PC-3 (cell line): ENCODE results near the gene RGS3. TPM values are rescaled to one million over a fixed set of nuclear protein-coding genes. Genes with fewer than 3 reads are reported as not detected.
A peak's percentile ranks its signal among the peaks of the same experiment; 100 is the strongest.

Experiments
- ATAC-seq: fragments of 200-7000 bp; cut with Tn5 transposase; 2 replicates; pipeline ENCODE4 v1.9.1; 2020; ENCODE audit warnings: mild to moderate bottlenecking, moderate library complexity
- Bru-seq: library from RNA; stranded (reverse); fragments of 400-500 nt; gene quantifications from one replicate; lab custom pipeline; 2021; lab: Mats Ljungman, UMichigan
- BruChase-seq, 2 experiments: library from RNA; stranded (reverse); fragments of 400-500 nt; gene quantifications; one replicate each; lab custom pipeline; 2021; lab: Mats Ljungman, UMichigan
- BruUV-seq: library from RNA; stranded (reverse); fragments of 400-500 nt; replicated peaks from 2 replicates; lab custom pipeline; 2021; lab: Mats Ljungman, UMichigan
- CTCF ChIA-PET: fragments of 300-600 bp; sonication (Branson Sonifier 250); formaldehyde crosslinking; loops from one replicate; lab custom pipeline; 2022; ENCODE audit warnings: antibody characterized with exemption; lab: Charles Lee
- POLR2A ChIA-PET: fragments of 300-600 bp; sonication (Branson Sonifier 250); formaldehyde crosslinking; loops from one replicate; lab custom pipeline; 2022; ENCODE audit warnings: antibody characterized with exemption; ENCODE audit not compliant: unreplicated experiment; lab: Charles Lee
- DNase-seq: peaks from one replicate; pipeline ENCODE4 v3.0.0-alpha.2; 2015
- H2AFZ ChIP-seq: fragments of 300-600 bp; sonication (generic); 2 replicates; pipeline ENCODE4 v1.6.0; 2016; ENCODE audit warnings: antibody characterized with exemption, low read length
- H3F3A ChIP-seq: fragments of 300-600 bp; sonication (generic); one replicate; pipeline ENCODE4 v1.6.0; 2017; ENCODE audit warnings: antibody characterized with exemption, low read length, control low read depth, mild to moderate bottlenecking; ENCODE audit not compliant: unreplicated experiment
- H3K27ac ChIP-seq: fragments of 300-600 bp; sonication (generic); 2 replicates; pipeline ENCODE4 v1.5.1; 2016; ENCODE audit warnings: mild to moderate bottlenecking, low read length
- H3K27me3 ChIP-seq: fragments of 300-600 bp; sonication (generic); 2 replicates; pipeline ENCODE4 v1.6.1; 2016; ENCODE audit warnings: low read length, mixed read lengths
- H3K36me3 ChIP-seq: fragments of 300-600 bp; sonication (generic); 2 replicates; pipeline ENCODE4 v1.6.1; 2016; ENCODE audit warnings: low read depth, mixed run types, low read length, mixed read lengths
- H3K4me1 ChIP-seq: fragments of 300-600 bp; sonication (generic); 2 replicates; pipeline ENCODE4 v1.5.1; 2016; ENCODE audit warnings: low read length; ENCODE audit not compliant: insufficient read depth
- H3K4me2 ChIP-seq: fragments of 300-600 bp; sonication (generic); 2 replicates; pipeline ENCODE4 v1.6.0; 2016; ENCODE audit warnings: low read length
- H3K4me3 ChIP-seq: fragments of 300-600 bp; sonication (generic); 2 replicates; pipeline ENCODE4 v1.5.1; 2016; ENCODE audit warnings: mild to moderate bottlenecking, low read length, mixed read lengths
- H3K79me2 ChIP-seq: fragments of 300-600 bp; sonication (generic); 2 replicates; pipeline ENCODE4 v1.6.1; 2017; ENCODE audit warnings: low read length, mixed read lengths
- H3K9ac ChIP-seq: fragments of 300-600 bp; sonication (generic); 2 replicates; pipeline ENCODE4 v1.6.0; 2016; ENCODE audit warnings: mild to moderate bottlenecking, low read length
- H3K9me2 ChIP-seq: fragments of 300-600 bp; sonication (generic); replicated peaks from 2 replicates; pipeline ENCODE4 v1.6.1; 2016; ENCODE audit warnings: mixed run types, low read length, mixed read lengths
- H3K9me3 ChIP-seq: fragments of 300-600 bp; sonication (generic); 2 replicates; pipeline ENCODE4 v1.6.1; 2016; ENCODE audit warnings: low read length, mixed read lengths
- H4K20me1 ChIP-seq: fragments of 300-600 bp; sonication (generic); 2 replicates; pipeline ENCODE4 v1.6.1; 2016; ENCODE audit warnings: low read length, mixed read lengths
- EZH2 ChIP-seq: fragments of 300-600 bp; sonication (generic); IDR thresholded peaks from one replicate; pipeline ENCODE4 v1.6.1; 2017; ENCODE audit warnings: antibody characterized with exemption, mild to moderate bottlenecking, low read length; ENCODE audit not compliant: unreplicated experiment
- EZH2phosphoT487 ChIP-seq: fragments of 300-600 bp; sonication (generic); IDR thresholded peaks from 2 replicates; pipeline ENCODE4 v1.6.1; 2018; ENCODE audit warnings: mild to moderate bottlenecking, antibody characterized with exemption, low read length, borderline replicate concordance
- intact Hi-C: fragments of 100-400 bp; cut with micrococcal nuclease; formaldehyde crosslinking; loops from 2 replicates; pipeline ENCODE4 v1.9.0; 2023
- long read RNA-seq: library from polyadenylated mRNA; unstranded; transcript quantifications from one replicate; pipeline ENCODE4 v2.0.0, GENCODE V29; 2021; ENCODE audit not compliant: unreplicated experiment
- total RNA-seq: library from RNA; depleted of rRNA; stranded (reverse); fragments of >200 nt; gene quantifications from 2 replicates; pipeline ENCODE4 v1.2.3, GENCODE V29; 2014; rRNA removed
- TF ChIP-seq, protein P1 (sequence below): fragments of 300-600 bp; sonication (generic); conservative IDR thresholded peaks from 2 replicates; pipeline ENCODE4 v1.5.1; 2017; ENCODE audit warnings: antibody characterized with exemption, low read depth, mild to moderate bottlenecking, low read length

Gene RGS3
- total RNA-seq (26.3 and 30.8 TPM in 2 replicates), Bru-seq, nascent RNA (percentile 50 among the genes with signal in this experiment), BruChase-seq, experiment 1, labeled RNA remaining after a 6-hour chase (percentile 42 among the genes with signal in this experiment), BruChase-seq, experiment 2, labeled RNA remaining after a 2-hour chase (percentile 37 among the genes with signal in this experiment)
- long read RNA-seq, full-length matches to known transcripts, result 5 of 11 reads
- long read RNA-seq, partial matches to known transcripts, result 1 of 11 reads
- long read RNA-seq, other reads (novel, unspliced or antisense), result 5 of 11 reads

DNA sequence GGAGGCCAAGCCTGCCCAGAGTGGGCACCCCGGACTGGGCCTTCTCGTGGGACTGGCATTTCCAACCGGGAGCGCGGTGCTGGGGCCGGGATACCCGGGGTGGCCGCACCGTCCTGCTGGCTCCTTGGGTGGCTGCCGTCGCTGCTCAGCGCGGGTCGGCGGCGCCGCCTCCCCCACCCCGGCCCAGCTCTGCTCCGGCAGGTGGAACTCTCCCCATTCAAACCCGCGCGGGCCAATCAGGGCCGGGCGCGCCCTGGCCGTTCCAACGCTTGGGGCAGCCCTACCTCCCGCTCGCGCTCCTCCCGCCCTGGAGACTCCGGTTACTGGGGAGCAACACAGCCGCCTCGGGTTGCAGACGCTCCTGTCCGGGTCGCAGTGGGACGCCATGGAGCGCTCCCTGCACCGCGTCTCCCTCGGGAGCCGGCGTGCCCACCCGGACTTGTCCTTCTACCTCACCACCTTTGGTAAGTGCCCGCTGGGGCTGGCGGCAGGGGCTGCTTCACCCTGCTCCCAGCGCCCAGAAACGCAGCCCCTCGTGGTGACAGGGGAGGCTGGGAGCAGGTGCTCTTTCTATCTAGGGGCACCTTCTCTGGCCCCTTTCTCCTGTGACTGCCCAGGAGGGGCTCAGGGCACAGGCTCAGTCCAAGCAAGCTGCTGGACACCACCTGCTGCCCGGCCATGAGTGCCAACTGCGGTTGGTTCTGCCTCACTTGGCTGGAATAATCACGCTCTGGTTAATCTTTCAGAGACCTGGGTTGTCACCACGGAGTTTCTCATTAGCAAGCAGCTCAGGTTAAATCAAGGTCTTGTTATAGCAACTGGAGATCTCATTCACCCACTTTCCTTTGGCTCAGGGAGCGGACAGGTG, at the start of gene RGS3:
Gene RGS3, plus strand, starts transcription at position 310 of the 868 bp plus-strand sequence. Its CDS starts 76 bp downstream, at position 386.
- ATAC-seq (peak; percentile 94), DNase-seq (peak; percentile 79)
- TF ChIP-seq, protein P1, sequence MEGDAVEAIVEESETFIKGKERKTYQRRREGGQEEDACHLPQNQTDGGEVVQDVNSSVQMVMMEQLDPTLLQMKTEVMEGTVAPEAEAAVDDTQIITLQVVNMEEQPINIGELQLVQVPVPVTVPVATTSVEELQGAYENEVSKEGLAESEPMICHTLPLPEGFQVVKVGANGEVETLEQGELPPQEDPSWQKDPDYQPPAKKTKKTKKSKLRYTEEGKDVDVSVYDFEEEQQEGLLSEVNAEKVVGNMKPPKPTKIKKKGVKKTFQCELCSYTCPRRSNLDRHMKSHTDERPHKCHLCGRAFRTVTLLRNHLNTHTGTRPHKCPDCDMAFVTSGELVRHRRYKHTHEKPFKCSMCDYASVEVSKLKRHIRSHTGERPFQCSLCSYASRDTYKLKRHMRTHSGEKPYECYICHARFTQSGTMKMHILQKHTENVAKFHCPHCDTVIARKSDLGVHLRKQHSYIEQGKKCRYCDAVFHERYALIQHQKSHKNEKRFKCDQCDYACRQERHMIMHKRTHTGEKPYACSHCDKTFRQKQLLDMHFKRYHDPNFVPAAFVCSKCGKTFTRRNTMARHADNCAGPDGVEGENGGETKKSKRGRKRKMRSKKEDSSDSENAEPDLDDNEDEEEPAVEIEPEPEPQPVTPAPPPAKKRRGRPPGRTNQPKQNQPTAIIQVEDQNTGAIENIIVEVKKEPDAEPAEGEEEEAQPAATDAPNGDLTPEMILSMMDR, result no peak
- TF ChIP-seq EZH2 (no peak), EZH2phosphoT487 (no peak)
- Histone ChIP-seq H3F3A (no peaks in the 10 kb centered on the region), H3K9ac (peak within 1 kb of the TSS; percentile 70), H3K27ac (no peak within 1 kb of the TSS), H3K9me2 (no peaks in the 10 kb centered on the region), H3K4me1 (peaks cover 27% of the 10 kb centered on the region), H4K20me1 (0 out of 2 replicates have a peak, but pooled peaks cover 5% of the 10 kb centered on the region), H3K9me3 (no peaks in the 10 kb centered on the region), H3K4me2 (peak within 1 kb of the TSS; percentile 97), H3K27me3 (no peaks in the 10 kb centered on the region), H3K79me2 (peaks cover 51% of the 10 kb centered on the region), H3K4me3 (peak within 1 kb of the TSS; percentile 88), H3K36me3 (0 out of 2 replicates have a peak, but pooled peaks cover 6% of the 10 kb centered on the region), H2AFZ (peak within 1 kb of the TSS; percentile 96)
- POLR2A ChIA-PET, result no interaction called here
- TSS peak; percentile 46 for BruUV-seq
- CTCF ChIA-PET, result no interaction called here
- intact Hi-C loops, result no loop called here

DNA sequence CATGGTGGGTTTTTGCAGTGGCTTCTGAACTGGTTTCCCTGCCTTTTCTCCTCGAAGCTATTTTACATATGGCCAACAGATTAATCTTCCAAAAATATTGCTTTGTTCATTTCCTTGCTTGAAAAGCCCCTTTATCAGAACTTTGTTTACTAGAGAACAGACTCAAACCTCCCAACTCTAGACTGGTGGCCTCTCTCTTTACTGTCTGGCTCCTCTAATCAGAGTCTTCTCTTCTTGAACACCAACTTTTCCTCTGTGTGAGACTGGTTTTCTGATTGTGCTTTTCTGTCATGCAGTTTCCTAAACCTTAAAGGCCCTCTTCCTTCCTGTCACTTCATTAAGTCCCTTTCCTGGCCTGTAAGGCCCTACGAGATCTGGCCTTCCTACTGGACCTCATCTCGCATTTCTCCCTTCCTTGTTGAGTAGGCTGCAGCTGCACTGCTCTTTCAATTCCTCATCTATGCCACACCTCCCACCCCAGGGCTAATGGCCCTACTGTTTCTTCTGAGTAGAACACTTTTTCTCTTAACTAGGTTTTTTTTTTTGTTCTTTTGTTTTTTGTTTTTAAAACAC, 47.3 kb upstream of the RGS3 start:
- no peaks in the 10 kb centered on the region for H3K36me3 ChIP-seq
- no peak for ATAC-seq
- BruUV-seq, result no TSS peak
- no peaks in the 10 kb centered on the region for H3K4me1 ChIP-seq
- H3K27me3 ChIP-seq, result no peaks in the 10 kb centered on the region
- ChIA-PET CTCF (no interaction called here), POLR2A (no interaction called here)
- no peaks in the 10 kb centered on the region for H3K9me2 ChIP-seq
- no peak for DNase-seq
- no peak overlapping the region for H3K4me2 ChIP-seq
- TF ChIP-seq EZH2phosphoT487, result no peak
- no peak for TF ChIP-seq EZH2
- TF ChIP-seq, protein P1, result no peak
- no peaks in the 10 kb centered on the region for H3K9me3 ChIP-seq
- no peak overlapping the region for H3K9ac ChIP-seq
- H3F3A ChIP-seq, result no peaks in the 10 kb centered on the region
- H3K4me3 ChIP-seq, result no peak overlapping the region
- no peak overlapping the region for H2AFZ ChIP-seq
- no peak overlapping the region for H3K27ac ChIP-seq
- intact Hi-C loops, result no loop called here
- no peaks in the 10 kb centered on the region for H4K20me1 ChIP-seq
- no peaks in the 10 kb centered on the region for H3K79me2 ChIP-seq
